Stimulated activated CD8-positive, alpha-beta memory T cell treated with anti-CD3 and anti-CD28 coated beads, Interleukin-15, amount 100 ng/mL, for 24 hours (primary cell): Measurements from ENCODE around the gene ALDOB.

Source experiments
- DNase-seq: peaks from one replicate; pipeline ENCODE4 v3.0.0-alpha.2; 2020; ENCODE audit warnings: low read depth

Gene ALDOB

DNA sequence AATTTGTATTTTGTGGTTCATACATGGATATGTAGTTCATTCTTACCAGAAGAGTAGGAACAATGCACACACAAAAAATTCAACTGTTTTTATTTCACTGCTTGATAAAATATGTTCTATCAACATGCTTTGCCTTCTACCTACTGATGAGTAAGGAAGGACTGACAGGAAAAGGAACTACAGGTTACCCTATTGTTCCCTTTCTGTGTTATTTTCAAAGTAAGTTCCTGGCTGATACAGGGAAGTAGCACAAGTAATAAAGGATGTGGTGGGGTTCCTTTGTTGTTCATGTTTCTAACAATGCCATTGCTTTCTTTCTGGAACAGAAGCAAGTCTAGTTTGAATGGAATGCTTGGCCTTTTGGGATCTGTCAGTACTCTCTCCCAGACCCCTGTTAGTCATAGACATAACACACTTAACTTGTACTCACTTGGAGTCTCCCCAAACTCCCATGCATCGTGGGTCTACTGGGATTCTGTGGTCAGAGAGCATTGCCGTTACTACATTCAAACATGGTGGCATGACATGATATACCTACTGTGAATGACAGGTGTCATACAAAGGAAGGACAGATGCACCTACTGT lies 20.2 kb upstream of the ALDOB start:
- no peak for DNase-seq

DNA sequence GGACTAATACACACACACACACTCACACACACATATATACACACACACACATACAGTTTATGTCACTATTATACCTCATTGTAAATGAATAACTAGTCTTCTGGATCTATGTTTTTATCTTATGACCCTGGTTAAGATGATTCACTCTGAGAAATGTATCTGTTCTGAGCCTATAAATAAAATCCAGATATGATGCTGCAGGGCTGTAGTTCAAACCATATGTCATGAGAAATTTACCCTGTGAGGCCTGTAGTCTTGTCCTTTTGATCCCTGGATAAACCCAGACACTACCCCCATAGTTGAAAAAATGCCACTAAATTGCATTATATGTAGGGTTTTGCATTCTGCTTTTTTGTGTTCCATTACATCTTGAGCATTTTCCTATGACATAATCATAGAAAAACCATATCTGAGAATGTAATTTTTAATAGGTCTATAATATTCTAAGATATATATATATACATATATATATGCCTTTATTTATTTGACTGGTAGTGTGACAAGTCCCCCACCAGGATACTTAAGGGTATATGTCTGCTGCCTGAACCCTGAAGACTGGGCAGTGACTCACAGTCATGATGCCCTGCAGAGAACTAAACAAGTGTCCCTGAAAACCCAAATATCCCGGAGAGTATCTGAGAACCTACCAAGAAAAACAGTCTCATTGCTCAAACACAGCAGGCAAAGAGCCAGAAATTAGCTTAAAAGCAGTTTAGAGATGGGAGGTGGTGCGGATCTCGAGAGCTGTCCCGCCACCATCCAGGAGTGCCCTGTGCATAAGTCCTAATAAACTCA lies 18.4 kb upstream of the ALDOB start:
- DNase-seq = no peak

DNA sequence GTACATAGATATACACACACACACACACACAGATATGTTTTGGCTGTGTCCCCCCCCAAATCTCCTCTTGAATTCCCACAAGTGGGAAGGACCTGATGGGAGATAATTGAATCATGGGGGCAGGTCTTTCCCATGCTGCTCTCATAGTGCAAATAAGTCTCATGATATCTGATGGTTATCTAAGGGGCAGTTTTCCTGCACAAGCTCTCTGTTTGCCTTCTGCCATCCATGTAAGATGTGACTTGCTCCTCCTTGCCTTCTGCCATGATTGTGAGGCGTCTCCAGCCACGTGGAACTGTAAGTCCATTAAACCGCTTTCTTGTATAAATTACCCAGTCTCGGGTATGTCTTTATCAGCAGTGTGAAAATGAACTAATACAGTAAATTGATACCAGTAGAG lies 15.9 kb upstream of the ALDOB start:
- DNase-seq = no peak

DNA sequence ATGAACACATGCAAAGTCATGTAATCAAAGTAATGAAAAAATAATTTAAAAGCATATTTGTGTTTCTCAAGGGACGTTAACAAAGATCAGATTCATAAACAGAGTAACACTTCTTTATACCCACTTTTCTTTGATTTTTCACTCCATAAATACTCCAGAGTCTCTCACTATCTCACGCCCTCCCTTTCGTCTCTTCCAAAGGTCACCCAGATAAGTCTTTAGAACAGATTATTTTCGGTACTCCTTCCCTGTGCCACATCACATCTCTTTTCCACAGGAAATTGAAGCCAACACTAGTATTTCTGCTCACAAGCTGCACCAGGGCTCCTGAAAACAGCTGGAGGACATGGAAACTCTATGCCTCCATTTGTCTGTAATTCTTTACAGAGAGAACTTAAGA lies 15.4 kb upstream of the ALDOB start:
- no peak for DNase-seq

DNA sequence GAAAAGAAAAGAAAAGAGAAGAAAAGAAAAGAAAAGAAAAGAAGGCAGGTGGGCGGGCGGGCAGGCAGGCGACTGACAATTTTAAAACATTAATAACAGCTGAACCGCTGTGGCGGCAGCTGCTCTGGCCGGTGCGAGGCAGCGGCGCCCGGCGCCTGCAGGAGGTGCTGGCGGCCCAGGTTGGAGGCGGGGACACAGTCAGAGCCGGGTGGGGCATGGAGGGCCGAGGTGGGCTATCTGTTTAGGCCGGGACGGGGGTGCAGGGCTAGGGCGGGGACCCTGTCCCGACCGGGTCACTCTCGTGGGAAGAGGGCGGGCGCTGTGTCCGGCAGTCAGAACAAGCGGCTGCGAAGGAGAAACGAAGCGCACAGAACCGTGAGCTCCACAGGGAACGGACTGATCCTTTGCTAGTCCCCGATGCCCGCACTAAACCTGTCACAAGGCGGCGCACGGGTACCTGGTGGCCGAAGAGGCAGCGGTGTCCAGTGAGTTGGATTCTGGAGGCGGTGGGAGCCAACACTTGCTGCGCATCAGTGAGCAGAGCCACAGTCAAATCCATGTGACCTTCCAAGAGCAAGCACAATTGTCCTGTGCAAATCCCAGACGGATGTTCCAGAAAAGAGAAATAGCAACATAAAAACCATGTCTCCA lies 13.6 kb upstream of the ALDOB start:
- DNase-seq = peak; percentile 32

DNA sequence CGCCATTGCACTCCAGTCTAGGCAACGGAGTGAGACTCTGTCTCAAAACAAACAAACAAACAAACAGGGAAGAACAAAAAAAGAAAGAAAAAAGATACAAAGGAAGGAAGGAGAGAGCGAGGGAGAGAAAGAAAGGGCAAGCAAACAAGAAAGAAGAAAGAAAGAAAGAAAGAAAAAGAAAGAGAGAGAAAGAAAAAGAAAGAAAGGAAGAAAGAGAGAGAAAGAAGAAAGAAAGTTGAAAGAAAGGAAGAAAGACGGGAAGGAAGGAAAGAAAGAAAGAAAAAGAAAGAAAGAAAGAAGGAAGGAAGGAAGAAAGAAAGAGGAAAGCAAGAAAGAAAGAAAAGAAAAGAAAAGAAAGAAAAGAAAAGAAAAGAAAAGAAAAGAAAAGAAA lies 13.1 kb upstream of the ALDOB start:
- DNase-seq = no peak

DNA sequence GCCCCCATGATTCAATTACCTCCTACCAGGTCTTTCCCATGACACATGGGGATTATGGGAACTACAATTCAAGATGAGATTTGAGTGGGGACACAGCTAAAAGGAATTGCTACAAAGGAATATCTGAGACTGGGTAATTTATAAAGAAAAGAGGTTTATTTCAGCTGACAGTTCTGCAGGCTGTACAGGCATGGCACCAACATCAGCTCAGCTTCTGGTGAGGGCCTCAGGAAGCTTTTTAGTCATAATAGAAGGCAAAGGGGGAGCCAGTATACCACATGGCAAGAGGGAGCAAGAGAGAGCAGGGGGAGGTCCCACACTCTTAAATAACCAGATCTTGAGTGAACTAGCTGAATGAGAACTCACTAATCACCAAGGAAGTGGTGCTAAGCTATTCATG lies 11.2 kb upstream of the ALDOB start:
- no peak for DNase-seq

DNA sequence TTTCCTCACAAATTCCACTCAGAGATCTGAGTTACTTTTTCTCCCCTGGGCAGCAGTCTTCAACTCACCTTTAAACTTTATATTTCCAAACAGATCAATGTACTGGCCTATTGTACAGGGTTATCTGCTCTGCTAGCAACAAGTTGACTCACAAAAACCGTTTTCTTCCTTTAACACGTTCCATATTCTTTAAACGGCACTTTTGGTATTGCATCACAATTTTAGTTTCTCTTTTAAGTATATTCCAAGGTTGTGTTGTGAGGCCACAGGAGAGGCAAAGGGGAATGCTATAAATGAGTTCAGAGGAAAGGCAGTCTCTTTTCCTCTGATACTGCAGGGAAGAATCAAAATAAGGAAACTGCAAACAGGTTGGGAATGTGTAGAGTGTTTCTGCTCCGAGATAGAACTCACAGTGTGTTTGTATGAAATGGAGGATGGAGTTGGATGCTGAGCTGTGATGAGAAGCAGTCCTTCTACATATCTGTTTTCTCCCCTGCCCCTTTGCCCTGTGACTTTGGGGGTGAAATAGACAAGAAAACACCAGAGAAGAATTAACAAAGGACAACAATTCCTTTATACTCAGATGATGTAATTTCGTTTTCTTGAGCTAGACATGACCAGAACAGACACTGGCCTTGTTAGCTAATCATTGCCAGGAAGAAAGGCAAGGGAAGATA lies 9.9 kb upstream of the ALDOB start:
- DNase-seq = no peak

DNA sequence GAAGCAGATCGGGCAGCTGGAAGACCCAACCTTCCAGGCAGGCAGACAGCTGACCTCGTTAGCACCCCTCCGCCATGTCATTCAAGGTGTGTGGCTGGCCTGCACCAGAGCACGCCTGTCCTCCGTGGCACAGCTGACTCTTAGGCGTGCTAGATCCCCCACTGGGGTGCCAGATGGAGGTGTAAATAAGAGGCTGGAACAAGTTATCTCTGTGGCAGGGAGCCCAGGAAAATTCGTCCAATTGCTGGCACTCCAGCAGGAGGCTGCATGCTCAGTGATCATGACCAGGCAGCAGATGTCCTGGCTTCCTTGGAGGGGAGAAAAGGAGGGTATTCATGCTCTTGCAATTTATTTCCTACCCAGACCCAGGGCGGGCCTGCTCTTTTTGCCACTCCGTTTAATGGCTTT lies 7.8 kb upstream of the ALDOB start:
- DNase-seq = no peak

DNA sequence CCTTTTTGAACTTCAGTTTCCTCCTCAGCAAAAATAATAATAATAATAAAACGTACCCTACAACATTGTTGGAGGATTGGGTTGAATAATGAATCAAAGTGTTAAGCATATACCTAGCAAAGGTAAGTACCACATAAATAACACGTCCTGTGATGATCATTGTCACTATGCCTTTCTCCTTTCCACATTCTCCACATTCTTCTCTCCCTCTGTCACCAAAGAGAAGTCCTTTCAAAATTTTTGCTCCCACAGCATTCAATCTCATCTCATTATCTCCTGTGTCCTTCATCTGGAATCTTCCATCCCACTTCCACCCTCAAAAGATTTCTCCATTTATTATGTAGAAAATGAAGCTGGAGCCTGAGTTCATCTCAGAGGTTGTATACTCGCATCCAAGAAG lies 7.2 kb upstream of the ALDOB start:
- DNase-seq = no peak

DNA sequence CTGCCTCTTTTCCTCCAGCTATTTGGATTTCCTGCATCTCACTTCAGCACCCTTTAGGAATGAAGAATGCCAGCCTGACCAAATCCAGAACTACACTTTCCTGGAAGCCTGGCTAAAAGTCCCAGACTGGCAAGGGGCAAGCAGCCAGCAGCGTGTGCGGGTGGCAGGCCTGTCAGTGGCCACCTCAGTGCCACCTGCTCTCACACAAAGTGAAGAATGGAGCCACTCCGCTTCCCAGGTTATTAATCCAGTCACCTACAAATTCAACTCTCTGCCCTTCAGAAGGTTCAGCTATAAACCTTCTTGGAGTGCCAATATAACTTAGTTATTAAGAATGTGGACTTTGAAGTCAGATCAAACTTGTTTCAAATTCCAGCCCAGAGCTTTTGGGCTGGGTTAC lies 6.7 kb upstream of the ALDOB start:
- DNase-seq = no peak

DNA sequence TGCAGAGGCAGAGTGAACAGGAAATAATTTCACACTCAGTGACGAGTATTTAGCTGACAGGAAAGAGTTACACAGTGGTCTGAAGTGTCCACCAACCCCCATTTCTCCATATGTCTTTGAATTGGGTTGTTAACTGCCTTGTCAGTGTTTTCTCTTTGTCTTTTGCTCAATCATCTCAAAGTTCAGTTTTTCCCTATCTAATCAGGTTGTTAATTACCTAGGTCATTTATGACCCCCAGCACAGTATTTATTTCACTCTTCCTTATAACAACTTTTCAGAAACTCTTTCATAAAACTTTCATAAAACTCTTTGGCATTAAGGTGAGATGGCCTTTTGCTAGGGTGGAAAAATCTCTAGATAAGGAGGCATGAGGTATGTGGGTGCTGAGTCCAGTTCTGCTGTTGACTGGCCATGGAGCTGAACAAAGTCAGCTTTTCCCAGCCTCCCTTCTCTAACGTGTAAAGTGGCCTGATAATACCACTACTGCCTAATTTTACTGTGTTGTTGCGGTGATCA lies 5.2 kb upstream of the ALDOB start:
- no peak for DNase-seq

DNA sequence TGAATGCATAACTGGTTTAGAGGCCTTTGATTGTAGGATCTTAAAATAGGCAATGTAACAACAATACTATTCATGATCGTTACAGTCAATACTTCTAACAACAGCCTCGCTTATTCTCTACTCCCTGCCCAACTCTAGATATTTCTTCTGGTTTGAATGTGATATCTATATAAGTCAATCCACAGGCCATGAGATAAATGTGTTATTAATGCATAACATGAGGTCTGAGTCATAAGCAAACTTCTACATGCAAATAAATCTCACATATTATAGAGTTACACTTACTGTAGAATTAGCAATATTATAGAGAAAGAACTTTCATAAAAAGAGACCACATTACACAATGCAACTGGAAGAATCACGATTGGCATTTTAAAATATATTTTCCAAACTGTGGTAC lies 2.9 kb upstream of the ALDOB start:
- DNase-seq = no peak

DNA sequence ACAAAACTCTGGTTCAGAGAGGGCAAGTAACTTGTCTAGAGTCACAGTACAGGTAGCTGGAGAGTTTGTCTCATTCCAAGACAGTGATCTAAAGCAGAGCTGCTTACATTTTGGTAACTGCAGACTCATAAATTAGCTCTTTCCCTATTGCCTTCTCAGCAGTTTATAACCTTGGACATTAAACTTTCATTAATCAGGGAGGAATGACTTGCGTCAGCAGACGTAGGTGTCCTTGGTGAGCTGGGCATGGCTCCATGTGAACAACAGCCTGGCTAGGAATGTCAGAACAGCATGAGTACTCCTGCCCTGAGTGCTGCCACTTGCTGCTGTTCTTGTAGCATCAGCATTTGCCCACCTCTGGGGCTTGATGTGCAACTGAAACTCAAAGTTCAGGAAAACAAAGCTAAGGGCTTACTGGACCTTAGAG lies 2.2 kb upstream of the ALDOB start:
- no peak for DNase-seq

DNA sequence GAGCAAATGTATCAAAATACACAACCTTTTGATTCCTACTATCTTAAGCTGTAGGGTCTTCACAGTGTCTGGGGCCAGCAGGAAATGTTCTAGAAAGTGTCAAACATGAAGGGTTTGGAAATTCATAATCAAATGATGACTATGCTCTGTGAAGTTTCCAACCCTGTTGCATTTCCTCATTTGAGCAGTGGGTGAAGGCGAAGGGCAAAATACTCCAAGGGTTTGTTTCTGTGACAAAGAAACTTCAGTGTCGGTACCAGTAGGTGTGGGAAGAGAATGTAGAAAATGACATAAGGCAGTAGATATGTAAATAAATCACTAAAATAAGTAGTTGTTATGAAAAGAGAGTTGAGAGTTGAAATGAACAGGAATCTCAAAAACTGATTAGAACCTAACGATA lies 576 bp downstream of the ALDOB start:
- DNase-seq = no peak

DNA sequence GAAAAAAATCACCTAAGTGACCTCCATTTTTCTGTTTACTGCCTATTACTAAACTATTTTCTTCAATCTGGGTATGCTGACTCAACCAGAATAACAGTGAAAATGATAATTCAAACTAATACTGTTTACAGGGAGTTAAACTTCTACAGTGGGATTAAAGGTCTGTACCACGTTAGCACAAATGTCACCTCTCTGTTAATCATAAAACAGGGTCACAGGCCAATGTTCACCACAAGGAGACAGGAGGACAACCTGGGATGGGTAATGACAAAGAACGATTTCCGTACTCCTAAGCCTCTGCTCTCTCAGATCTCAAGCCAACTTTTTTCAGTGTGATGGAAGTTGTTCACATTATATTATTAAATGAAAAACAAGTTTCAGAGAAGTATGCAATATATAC lies 2.3 kb downstream of the ALDOB start:
- no peak for DNase-seq

DNA sequence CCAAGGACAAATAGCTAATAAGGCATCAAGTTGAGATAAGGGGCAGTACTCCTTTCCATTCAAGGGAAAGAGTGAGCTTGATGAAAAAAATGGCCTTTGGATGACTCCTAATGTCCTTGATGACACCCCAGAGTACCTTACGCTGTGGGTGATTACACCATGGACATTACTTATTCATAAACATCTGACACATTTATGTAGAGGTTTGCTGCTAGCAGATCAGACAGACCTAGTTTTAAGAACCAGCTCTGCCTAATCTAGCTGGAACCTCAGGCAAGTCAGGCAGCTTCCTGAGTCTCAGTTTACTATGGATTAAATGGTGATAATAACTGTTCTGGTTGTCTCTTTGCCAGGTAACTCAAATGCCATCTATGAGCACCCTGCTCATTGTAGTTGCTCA lies 2.8 kb downstream of the ALDOB start:
- DNase-seq = no peak

DNA sequence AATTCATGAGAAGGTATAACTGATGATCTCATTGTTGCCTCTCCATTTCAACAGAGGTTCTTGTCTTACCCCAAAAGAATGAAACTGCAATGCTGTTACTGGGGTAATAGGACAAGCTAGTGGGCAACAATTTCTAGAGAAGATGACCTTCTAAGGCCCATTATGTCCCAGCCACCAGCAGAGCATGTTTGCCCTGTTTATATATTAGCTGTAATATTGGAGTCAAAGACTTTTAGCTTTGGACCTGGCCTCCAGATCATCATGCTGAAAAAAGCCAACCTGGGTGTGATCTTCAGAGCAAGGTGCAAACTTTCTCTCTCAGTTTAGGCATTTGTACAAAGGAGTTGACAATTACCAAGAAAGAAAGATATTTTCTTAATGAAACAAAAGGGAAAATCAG lies 3.4 kb downstream of the ALDOB start:
- DNase-seq = no peak

DNA sequence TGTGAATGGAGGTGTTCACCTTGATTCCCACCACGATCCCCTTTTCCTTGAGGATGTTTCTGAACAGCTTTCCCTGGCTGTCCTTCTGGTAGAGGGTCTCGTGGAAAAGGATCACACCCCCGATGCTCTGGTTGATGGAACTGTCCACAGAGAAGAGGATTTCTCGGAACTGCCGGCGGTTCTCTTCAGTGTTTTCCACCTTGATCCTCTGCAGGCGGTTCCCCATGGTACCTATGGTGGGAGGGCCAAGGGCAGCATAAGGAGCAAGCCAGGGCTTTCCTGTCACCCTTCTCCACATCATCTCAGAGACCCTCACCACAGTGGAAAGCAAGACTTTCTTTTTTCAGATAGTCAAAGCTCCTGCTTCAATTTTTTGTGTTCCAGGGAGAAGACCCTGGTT lies 5.8 kb downstream of the ALDOB start:
- no peak for DNase-seq

DNA sequence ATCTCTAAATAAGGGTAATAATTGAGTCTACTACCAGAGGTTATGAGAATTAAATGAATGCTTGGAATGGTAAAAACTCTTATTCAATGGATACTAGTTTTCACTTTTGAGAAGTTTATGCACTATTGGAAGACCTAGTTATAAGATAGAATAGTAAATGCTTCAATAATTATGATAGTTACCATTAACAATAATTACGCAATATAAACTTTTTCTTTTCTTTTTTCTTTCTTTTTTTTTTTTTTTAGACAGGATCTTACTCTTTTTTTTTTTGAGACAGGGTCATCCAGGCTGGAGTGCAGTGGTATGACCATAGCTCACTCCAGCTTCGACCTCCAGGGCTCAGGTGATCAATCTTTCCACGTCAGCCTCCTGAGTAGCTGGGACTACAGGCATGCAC lies 6.7 kb downstream of the ALDOB start:
- DNase-seq = no peak

DNA sequence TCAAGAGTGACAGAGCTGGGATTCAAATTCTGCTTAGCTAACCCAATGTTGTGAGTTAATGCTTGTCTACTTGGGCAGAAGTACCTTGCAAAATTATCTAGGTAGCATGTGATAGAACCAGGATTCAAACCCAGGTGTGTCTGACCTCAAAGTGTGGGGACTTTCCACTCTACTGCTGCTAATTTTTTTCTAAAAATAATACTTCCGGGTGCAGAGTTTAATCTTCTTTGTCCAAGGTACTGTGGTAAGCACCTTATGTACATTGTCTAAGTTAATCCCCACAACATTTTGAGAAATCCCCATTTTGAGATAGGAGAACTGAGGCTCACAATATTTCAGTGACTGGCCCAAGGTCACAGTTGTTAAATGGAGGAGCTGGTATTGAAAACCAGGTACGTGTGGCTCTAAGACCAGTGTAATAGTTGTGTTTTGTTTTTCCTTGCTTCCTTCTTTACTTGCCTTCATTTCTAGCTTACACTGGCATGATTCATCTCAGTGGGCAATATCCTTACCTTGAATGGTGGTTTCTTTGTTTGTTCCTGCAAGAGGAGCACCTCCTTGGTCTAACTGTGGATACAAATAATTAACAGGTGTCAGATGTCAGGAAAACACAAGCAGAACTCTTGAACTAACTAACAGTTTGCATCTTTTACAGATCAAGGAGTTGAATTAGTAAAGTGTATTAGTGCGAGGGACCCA lies 7.5 kb downstream of the ALDOB start:
- no peak for DNase-seq

DNA sequence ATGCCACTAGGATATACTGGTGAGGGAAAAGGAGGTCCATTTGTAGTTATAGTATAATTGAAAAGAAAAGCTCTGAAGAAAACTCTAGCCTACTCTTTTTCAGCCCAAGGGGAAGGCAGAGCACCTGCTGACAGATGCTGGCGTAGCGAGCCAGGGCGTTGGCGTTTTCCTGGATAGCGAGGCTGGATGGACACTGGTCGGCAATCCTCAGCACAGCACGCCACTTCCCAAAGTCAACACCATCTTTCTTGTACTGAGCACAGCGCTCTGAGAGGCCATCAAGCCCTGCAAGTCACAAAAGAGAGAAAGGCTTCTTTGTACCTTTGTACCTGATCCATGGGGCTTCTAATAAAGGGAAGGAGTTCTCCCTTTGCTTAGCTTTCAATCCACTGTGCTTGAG lies 8.2 kb downstream of the ALDOB start:
- no peak for DNase-seq
